Omental fat pad (tissue), 4 donors: ENCODE measurements around the gene PTP4A1. TPM values are rescaled to one million over a fixed set of nuclear protein-coding genes. Genes with fewer than 3 reads are reported as not detected.

ENCODE experiments used
- ATAC-seq: fragments of 150-250 bp; one replicate; pipeline ENCODE4 v1.9.1; 2016; ENCODE audit warnings: mild to moderate bottlenecking, moderate library complexity; ENCODE audit not compliant: low FRiP score
- DNase-seq: peaks from one replicate; pipeline ENCODE4 v3.0.0-alpha.2; 2019; ENCODE audit warnings: low spot score
- total RNA-seq, 4 donors: library from RNA; depleted of rRNA; stranded (reverse); fragments of >200 nt; gene quantifications; one replicate each; pipeline ENCODE4 v1.1.0, GENCODE V29; 2016
- TF ChIP-seq, protein P1 (sequence below), 3 donors: fragments of 450-650 bp; IDR thresholded peaks; one replicate each; pipeline ENCODE4 v1.5.1; 2016 to 2017; ENCODE audit warnings: antibody characterized with exemption in 3 of 3, mild to moderate bottlenecking in 3 of 3, moderate library complexity in 2 of 3

The PTP4A1 gene
- total RNA-seq, 4 donors from 2014 or later: 24.7 to 43.6 (median 33.8) TPM

DNA sequence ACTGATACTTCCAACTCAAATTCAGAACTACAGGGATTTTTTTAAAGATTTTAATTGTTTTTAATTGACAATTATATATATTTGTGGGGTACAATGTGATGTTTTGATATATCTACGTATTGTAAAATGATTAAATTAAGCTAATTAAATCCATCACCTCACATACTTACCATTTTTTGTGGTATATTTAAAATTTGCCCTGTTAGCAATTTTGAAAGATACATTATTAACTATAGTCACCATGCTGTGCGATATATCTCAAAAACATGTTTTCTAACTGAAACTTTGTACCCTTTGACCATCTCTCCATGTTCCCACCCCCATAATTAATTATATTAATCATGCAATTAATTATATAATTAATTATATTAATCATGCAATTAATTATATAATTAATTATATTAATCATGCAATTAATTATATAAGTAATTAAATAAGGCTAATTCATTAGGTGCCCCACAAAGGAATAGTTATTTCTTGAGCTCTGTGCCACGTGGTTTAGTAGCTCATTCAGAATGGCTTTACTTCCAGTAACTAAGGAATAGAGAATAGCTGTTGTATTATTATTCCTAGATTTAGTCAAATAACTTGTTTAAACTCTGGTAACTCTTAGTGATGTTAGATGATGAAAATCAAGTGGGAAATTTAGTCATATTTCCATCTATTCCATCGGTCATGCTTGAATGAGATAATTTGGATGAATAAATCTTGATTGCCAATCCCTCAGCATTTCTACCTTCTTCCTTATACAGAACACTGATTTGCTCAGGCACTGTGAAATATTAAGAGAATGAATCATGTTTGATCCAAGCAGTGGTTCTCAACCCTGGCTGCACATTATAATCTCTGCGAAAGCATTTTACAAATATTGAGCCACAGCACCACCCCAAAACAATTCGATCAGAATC, 25.1 kb downstream of the PTP4A1 start:
- DNase-seq (no peak), ATAC-seq (peak; percentile 50)
- TF ChIP-seq, protein P1, sequence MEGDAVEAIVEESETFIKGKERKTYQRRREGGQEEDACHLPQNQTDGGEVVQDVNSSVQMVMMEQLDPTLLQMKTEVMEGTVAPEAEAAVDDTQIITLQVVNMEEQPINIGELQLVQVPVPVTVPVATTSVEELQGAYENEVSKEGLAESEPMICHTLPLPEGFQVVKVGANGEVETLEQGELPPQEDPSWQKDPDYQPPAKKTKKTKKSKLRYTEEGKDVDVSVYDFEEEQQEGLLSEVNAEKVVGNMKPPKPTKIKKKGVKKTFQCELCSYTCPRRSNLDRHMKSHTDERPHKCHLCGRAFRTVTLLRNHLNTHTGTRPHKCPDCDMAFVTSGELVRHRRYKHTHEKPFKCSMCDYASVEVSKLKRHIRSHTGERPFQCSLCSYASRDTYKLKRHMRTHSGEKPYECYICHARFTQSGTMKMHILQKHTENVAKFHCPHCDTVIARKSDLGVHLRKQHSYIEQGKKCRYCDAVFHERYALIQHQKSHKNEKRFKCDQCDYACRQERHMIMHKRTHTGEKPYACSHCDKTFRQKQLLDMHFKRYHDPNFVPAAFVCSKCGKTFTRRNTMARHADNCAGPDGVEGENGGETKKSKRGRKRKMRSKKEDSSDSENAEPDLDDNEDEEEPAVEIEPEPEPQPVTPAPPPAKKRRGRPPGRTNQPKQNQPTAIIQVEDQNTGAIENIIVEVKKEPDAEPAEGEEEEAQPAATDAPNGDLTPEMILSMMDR (IDR thresholded peaks at IDR 0.05): no peak

DNA sequence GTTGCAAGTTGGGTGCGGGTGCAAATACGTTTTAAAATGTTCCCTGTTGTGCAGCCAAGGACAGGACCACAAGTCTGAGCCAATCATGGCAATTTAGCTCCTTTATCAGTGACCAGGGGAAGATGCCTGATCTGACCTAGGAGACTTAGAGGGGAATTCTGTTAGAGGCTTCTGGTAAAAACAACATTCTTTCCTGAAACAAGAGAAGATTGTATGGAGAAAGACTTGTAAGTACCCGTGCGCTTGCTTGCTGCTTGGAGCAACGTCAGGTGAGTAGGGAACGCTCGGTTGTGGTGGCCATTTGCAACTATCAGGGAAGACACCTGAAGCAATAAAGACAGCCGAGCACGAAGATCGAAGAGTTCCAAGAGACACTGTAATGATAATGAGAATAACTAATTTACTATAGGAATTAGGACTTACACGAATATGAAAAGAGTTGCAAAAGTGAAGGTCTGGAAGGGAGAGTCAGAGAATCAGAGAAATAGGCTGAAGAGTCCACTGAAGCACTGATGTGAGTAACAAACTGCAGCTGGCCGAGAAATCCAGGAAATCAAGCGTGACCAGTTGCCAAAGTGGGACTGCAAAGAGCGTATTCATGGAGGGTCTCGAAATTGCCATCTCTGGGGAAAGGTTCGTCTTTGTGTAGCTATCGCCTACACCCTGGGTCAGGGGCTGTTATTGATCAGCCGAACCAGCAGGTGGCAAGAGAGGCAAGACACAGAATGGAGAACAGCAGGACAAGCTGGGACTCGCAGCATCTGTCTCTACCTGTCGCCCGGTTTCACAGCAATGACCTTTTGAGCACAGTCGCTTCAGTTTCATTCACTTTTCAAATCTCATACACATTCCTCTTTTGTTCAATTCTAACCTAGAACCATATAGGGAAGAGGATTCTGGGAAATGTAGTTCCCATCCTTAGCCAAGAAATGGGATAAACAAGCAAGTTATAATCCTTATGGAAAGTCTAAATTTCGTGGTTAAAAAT, 26.1 kb downstream of the PTP4A1 start:
- TF ChIP-seq, protein P1 (IDR thresholded peaks at IDR 0.05): peak in 1 of 3 donors; percentile 67
- ATAC-seq (peak; percentile 83), DNase-seq (no peak)

DNA sequence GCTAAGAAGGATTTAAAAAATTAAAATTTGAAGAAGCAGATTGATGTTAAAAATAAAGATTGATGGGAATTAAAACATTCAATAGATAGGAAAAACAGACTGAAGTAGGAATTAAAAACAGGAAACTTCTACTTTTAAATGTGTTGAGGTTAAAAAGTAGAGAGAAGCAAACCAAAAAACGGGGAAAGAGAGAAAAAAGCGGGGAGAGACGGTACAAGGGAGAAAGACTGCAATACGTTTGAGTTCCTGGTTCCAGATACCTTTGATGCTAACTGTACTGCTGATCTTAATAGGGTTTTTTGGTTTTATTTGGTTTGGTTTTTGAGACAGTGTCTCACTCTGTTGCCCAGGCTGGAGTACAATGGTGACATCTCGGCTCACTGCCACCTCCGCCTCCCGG, 27.0 kb downstream of the PTP4A1 start:
- TF ChIP-seq, protein P1 (IDR thresholded peaks at IDR 0.05): no peak
- no peak for DNase-seq
- ATAC-seq: no peak

DNA sequence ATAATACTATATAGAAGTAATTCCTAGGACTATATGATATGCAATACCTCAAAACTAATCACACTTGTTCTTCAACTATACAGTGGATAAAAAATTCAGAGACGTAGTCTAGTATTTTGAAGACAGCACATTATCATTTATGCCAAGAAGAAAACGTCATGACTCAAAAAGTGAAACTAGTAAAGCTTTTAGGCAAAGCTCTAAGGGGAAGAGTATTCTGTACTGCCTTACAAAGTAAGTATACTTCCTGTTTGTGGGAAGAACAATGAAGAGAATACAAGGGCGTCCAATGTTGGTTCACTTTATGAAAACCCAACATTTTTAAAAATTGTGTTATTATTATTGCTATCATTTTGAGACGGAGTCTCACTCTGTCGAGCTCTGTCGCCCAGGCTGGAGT, 27.9 kb downstream of the PTP4A1 start:
- ATAC-seq (no peak), DNase-seq (no peak)
- TF ChIP-seq, protein P1 (IDR thresholded peaks at IDR 0.05): no peak

DNA sequence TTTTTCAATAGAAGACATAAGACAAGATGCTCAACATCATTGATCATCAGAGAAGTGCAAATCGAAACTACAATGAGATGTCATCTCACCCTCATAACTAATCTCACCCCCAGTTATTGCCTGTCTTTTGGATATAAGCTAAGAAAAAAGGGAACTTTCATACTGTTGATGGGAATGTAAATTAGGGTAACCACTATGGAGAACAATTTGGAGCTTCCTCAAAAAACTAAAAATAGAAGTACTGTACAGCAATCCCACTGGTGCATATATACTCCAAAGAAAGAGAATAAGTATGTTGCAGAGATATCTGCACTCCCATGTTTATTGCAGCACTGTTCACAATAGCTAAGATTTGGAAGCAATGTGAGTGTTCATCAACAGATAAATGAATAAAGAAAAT, 37.0 kb downstream of the PTP4A1 start:
- DNase-seq (no peak), ATAC-seq (no peak)
- TF ChIP-seq, protein P1 (IDR thresholded peaks at IDR 0.05): no peak

DNA sequence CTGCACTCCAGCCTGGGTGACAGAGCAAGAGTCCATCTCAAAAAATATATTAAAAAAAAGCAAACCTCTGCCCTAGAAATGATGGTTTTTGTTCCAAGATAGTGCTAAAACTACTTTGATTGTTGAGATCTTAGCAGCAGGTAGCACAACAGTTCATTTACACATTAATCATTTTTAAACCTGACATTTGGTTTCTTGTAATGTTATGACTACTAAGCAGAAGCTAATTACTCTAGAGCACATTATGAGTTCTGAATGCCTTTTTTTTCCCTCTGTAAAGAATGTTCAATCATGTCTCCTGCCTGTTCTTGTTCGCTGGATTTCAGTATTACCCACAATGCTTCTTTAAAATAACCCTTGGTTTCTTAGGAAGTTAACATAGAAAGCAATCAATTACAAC, 38.7 kb downstream of the PTP4A1 start:
- no peak for ATAC-seq

More for the DNA sequence above, 38.7 kb downstream of the PTP4A1 start:
- TF ChIP-seq, protein P1 (IDR thresholded peaks at IDR 0.05): no peak
- no peak for DNase-seq
